GM12878 (cell line): ENCODE data around the gene CLPTM1L. TPM values are rescaled to one million over a fixed set of nuclear protein-coding genes. Genes with fewer than 3 reads are reported as not detected.

Source experiments
- ATAC-seq: fragments of 200-7000 bp; cut with Tn5 transposase; 3 replicates; pipeline ENCODE4 v1.9.1; 2020; ENCODE audit warnings: mild to moderate bottlenecking, moderate library complexity
- BruUV-seq: library from RNA; stranded (reverse); fragments of 400-500 nt; replicated peaks from 2 replicates; lab custom pipeline; 2021; lab: Mats Ljungman, UMichigan
- CTCF ChIA-PET: fragments of 300-600 bp; sonication (Branson Sonifier 250); formaldehyde crosslinking; extraction: SDS; loops from one replicate; lab custom pipeline; 2021; ENCODE audit warnings: inconsistent platforms; lab: Yijun Ruan, JAX
- POLR2A ChIA-PET: fragments of 350-600 bp; formaldehyde crosslinking; extraction: SDS; loops from one replicate; lab custom pipeline; 2021; ENCODE audit warnings: inconsistent platforms; lab: Charles Lee
- RAD21 ChIA-PET: fragments of 300-600 bp; sonication (Branson Sonifier 250); formaldehyde crosslinking; loops from one replicate; lab custom pipeline; 2023; ENCODE audit warnings: antibody characterized with exemption; ENCODE audit not compliant: unreplicated experiment; lab: Charles Lee
- SMC1A ChIA-PET: fragments of 300-600 bp; sonication (Branson Sonifier 250); formaldehyde crosslinking; loops from one replicate; lab custom pipeline; 2023; ENCODE audit not compliant: unreplicated experiment, uncharacterized antibody; lab: Charles Lee
- DNase-seq: peaks from one replicate; pipeline ENCODE4 v3.0.0-alpha.2; 2011; ENCODE audit warnings: low read depth, low spot score
- FAIRE-seq: peaks from 3 replicates; lab custom pipeline; 2011; peaks lifted over from hg19 to GRCh38; lab: Jason Lieb, UNC
- H2AFZ ChIP-seq: 2 replicates; pipeline ENCODE4 v1.6.0; 2011; ENCODE audit warnings: low read depth, low read length, control low read depth; ENCODE audit not compliant: control insufficient read depth
- H3K27ac ChIP-seq: 2 replicates; pipeline ENCODE4 v1.5.1; 2011; ENCODE audit warnings: control low read depth; ENCODE audit not compliant: control insufficient read depth, insufficient read depth
- H3K27me3 ChIP-seq, 2 experiments: replicated peaks in 1 of 2; 2 replicates each; pipeline versions ENCODE4 v1.6.0 to v1.6.1; 2011; ENCODE audit warnings: low read length in 1 of 2; ENCODE audit not compliant: control insufficient read depth in 2 of 2, insufficient read depth in 2 of 2
- H3K36me3 ChIP-seq, 2 experiments: 2 replicates each; pipeline ENCODE4 v1.5.1; 2011; ENCODE audit warnings: low read length in 1 of 2; ENCODE audit not compliant: control insufficient read depth in 2 of 2, insufficient read depth in 2 of 2
- H3K4me1 ChIP-seq: 2 replicates; pipeline ENCODE4 v1.6.1; 2011; ENCODE audit warnings: mild to moderate bottlenecking, low read length, moderate library complexity, mixed read lengths; ENCODE audit not compliant: control insufficient read depth, insufficient read depth
- H3K4me2 ChIP-seq: 2 replicates; pipeline ENCODE4 v1.6.0; 2011; ENCODE audit warnings: control low read depth; ENCODE audit not compliant: control insufficient read depth, insufficient read depth
- H3K4me3 ChIP-seq: fragments of 200-600 bp; sonication (generic); 2 replicates; pipeline ENCODE4 v1.5.1; 2016
- H3K79me2 ChIP-seq: 2 replicates; pipeline ENCODE4 v1.6.0; 2011; ENCODE audit warnings: low read length; ENCODE audit not compliant: control insufficient read depth, insufficient read depth
- H3K9ac ChIP-seq: 2 replicates; pipeline ENCODE4 v1.8.0; 2011; ENCODE audit warnings: low read length, control low read depth, mixed read lengths; ENCODE audit not compliant: control insufficient read depth, insufficient read depth
- H3K9me3 ChIP-seq: replicated peaks from 3 replicates; pipeline ENCODE4 v1.5.1; 2011; ENCODE audit warnings: mild to moderate bottlenecking, low read length; ENCODE audit not compliant: control insufficient read depth, insufficient read depth
- H4K20me1 ChIP-seq: 2 replicates; pipeline ENCODE4 v1.6.0; 2011; ENCODE audit not compliant: control insufficient read depth, insufficient read depth
- CREM ChIP-seq: IDR thresholded peaks from 2 replicates; pipeline ENCODE4 v1.6.1; 2014; ENCODE audit warnings: antibody characterized with exemption, low read depth
- JUNB ChIP-seq: IDR thresholded peaks from 2 replicates; pipeline ENCODE4 v1.6.1; 2016; ENCODE audit warnings: antibody characterized with exemption, mild to moderate bottlenecking
- LARP7 ChIP-seq: fragments of 450-650 bp; IDR thresholded peaks from 2 replicates; pipeline ENCODE4 v1.6.1; 2017; ENCODE audit warnings: mild to moderate bottlenecking
- PML ChIP-seq: IDR thresholded peaks from 2 replicates; pipeline ENCODE4 v1.6.1; 2012; ENCODE audit warnings: low read length, inconsistent platforms
- SIN3A ChIP-seq: IDR thresholded peaks from 2 replicates; pipeline ENCODE4 v1.6.1; 2012; ENCODE audit warnings: low read depth, low read length, improper control_type of control experiment
- ZNF274 ChIP-seq: IDR thresholded peaks from one replicate; pipeline ENCODE4 v1.8.0; 2011; ENCODE audit not compliant: insufficient read length, insufficient read depth
- WGBS: methylation state at CpG from one replicate; pipeline ENCODE4 v1.1.6; 2016; ENCODE audit warnings: low lambda C conversion rate; ENCODE audit not compliant: insufficient replicate concordance, insufficient coverage; ENCODE audit errors: missing lambda C conversion rate; 5-methylcytosine and 5-hydroxymethylcytosine counted together
- in situ Hi-C: fragments of 300-500 bp; cut with MboI; formaldehyde crosslinking; loops from 9 replicates; pipeline ENCODE4 v1.14.3; 2018; ENCODE audit warnings: mixed read lengths
- intact Hi-C: fragments of 100-400 bp; cut with micrococcal nuclease; formaldehyde crosslinking; loops from one replicate; pipeline ENCODE4 v1.14.2; 2022; ENCODE audit not compliant: unreplicated experiment
- polyA plus RNA-seq, 11 experiments: library from polyadenylated mRNA; depleted of rRNA in 4 of 11; unstranded in 6 of 11; stranded (reverse) in 5 of 11; fragments of >200 nt; fragmentation: Nextera tagmentation in 4 of 11; fragmentation: Illumina TruSeq in 1 of 11; extraction: Ambion mirVana in 4 of 11; extraction: Trizol in 1 of 11; gene quantifications; 1 replicate in 1 of 11; 2 replicates in 10 of 11; pipeline versions ENCODE4 v1.2.1 to v1.2.3, GENCODE V29; 2011 to 2016; ENCODE audit warnings: inconsistent platforms in 2 of 11, missing spikeins in 2 of 11, low read depth in 1 of 11
- total RNA-seq, 4 experiments: library from RNA; depleted of rRNA in 3 of 4; stranded (reverse); fragments of >200 nt in 3 of 4; fragmentation: Illumina TruSeq in 1 of 4; extraction: Trizol in 1 of 4; gene quantifications; 2 replicates each; pipeline versions ENCODE4 v1.2.1 to v1.2.3, GENCODE V29; 2013 to 2021
- TF ChIP-seq, protein P1 (sequence below): fragments of 450-650 bp; formaldehyde crosslinking; IDR thresholded peaks from 2 replicates; pipeline ENCODE4 v1.4.0; 2020; ENCODE audit warnings: mild to moderate bottlenecking, moderate library complexity
- TF ChIP-seq, protein P2 (sequence below): IDR thresholded peaks from 2 replicates; pipeline ENCODE4 v1.6.1; 2012; ENCODE audit warnings: low read depth, low read length, improper control_type of control experiment
- TF ChIP-seq, protein P3 (sequence below): IDR thresholded peaks from 2 replicates; pipeline ENCODE4 v1.6.1; 2011; ENCODE audit warnings: borderline replicate concordance, low read depth, mild to moderate bottlenecking, moderate library complexity, low read length; ENCODE audit not compliant: insufficient read depth, poor library complexity, severe bottlenecking
- TF ChIP-seq, protein P4 (sequence below): IDR thresholded peaks from 2 replicates; pipeline ENCODE4 v1.6.1; 2012; ENCODE audit warnings: improper control_type of control experiment, low read depth, low read length; ENCODE audit not compliant: insufficient replicate concordance

CLPTM1L gene
- total and polyA plus RNA-seq, 10 of the 15 experiments (the other 5 are each of a cell fraction or from before 2014, with no cell fraction given) = 2.9 to 278 (median 135) TPM

DNA sequence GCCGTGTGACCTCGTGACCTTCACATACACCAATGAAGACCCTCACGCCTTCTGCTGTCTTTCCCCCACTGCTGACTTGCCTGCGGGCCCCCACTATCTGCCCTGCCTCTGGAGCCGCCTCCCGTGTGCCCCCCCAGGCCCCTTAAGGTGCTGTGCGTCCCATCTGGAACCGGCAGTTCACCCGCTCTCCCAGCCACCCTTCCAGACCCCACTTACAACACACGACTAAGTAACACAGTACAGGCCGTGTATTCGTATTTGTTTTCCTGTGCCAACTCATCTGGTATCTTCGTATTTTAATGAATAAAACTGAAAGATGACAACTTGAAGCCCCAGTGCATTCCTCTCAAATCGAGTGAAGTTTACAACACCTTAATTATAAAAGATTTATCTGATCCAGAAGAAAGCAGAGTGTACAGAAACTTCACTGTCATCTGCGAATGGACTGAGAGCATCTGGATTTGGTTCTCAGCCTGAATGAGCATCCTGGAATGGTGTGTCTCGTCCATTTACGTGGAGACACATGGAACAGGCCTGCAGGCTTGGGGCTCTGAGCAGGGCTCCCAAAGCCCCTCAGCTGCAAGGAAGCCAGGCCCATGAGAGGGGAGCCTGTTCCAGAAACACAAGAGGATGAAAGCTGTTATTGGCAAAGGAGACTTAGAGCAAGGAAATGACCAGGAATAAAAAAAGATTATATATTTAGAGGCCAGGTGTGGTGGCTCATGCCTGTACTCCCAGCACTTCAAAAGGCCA, 28.1 kb downstream of the CLPTM1L start:
- H3K9ac ChIP-seq = peak overlapping the region; percentile 38
- SMC1A ChIA-PET = interaction anchor here (0.7 to 1.9 kb wide), 8 partner anchors 10 to 34 kb away, joined by 3 to 8 read pairs (median 6); partner anchors contain the start of gene TERT
- peaks cover 50% of the 10 kb centered on the region for H3K4me1 ChIP-seq
- CTCF ChIA-PET = no interaction called here
- no peaks in the 10 kb centered on the region for H3K79me2 ChIP-seq
- TSS peak; percentile 64 for BruUV-seq
- H2AFZ ChIP-seq = no peak overlapping the region
- peak; percentile 3; the same call in 2 of the 3 replicates for ATAC-seq
- H3K4me3 ChIP-seq = peak overlapping the region; percentile 40
- H3K36me3 ChIP-seq = peaks cover 11 to 27% of the 10 kb centered on the region in 2 experiments
- H3K27me3 ChIP-seq = no peaks in the 10 kb centered on the region
- H3K27ac ChIP-seq = peak overlapping the region; percentile 79
- FAIRE-seq = no peak
- WGBS = 18% methylated on average over 17 of the region's 17 CpGs
- no peak for DNase-seq
- H4K20me1 ChIP-seq = no peaks in the 10 kb centered on the region
- POLR2A ChIA-PET = interaction anchor here (1.3 to 3.3 kb wide), 3 partner anchors 23 to 175 kb away, joined by 3 to 11 read pairs (median 3); partner anchors contain the start of gene CLPTM1L
- H3K4me2 ChIP-seq = peak overlapping the region; percentile 97
- in situ Hi-C loops = no loop called here
- RAD21 ChIA-PET = interaction anchor here (1.2 to 2.0 kb wide), 5 partner anchors 10 to 176 kb away, joined by 3 to 7 read pairs (median 6); no protein-coding TSS in a partner anchor
- peaks cover 2% of the 10 kb centered on the region; the same call in 1 of the 3 replicates for H3K9me3 ChIP-seq
- intact Hi-C loops = loop anchor here (10.0 kb wide), 1 partner anchor 478 kb away; the partner anchor contains the start of gene MRPL36
- TF ChIP-seq CREM = no peak
- TF ChIP-seq ZNF274 = no peak
- TF ChIP-seq JUNB = no peak
- TF ChIP-seq SIN3A = 0 out of 2 replicates have a peak, but pooled peaks have one; percentile 35
- TF ChIP-seq, protein P1, sequence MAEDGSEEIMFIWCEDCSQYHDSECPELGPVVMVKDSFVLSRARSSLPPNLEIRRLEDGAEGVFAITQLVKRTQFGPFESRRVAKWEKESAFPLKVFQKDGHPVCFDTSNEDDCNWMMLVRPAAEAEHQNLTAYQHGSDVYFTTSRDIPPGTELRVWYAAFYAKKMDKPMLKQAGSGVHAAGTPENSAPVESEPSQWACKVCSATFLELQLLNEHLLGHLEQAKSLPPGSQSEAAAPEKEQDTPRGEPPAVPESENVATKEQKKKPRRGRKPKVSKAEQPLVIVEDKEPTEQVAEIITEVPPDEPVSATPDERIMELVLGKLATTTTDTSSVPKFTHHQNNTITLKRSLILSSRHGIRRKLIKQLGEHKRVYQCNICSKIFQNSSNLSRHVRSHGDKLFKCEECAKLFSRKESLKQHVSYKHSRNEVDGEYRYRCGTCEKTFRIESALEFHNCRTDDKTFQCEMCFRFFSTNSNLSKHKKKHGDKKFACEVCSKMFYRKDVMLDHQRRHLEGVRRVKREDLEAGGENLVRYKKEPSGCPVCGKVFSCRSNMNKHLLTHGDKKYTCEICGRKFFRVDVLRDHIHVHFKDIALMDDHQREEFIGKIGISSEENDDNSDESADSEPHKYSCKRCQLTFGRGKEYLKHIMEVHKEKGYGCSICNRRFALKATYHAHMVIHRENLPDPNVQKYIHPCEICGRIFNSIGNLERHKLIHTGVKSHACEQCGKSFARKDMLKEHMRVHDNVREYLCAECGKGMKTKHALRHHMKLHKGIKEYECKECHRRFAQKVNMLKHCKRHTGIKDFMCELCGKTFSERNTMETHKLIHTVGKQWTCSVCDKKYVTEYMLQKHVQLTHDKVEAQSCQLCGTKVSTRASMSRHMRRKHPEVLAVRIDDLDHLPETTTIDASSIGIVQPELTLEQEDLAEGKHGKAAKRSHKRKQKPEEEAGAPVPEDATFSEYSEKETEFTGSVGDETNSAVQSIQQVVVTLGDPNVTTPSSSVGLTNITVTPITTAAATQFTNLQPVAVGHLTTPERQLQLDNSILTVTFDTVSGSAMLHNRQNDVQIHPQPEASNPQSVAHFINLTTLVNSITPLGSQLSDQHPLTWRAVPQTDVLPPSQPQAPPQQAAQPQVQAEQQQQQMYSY = 0 out of 2 replicates have a peak, but pooled peaks have one; percentile 13
- TF ChIP-seq, protein P2, sequence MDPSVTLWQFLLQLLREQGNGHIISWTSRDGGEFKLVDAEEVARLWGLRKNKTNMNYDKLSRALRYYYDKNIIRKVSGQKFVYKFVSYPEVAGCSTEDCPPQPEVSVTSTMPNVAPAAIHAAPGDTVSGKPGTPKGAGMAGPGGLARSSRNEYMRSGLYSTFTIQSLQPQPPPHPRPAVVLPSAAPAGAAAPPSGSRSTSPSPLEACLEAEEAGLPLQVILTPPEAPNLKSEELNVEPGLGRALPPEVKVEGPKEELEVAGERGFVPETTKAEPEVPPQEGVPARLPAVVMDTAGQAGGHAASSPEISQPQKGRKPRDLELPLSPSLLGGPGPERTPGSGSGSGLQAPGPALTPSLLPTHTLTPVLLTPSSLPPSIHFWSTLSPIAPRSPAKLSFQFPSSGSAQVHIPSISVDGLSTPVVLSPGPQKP = no peak
- TF ChIP-seq, protein P3, sequence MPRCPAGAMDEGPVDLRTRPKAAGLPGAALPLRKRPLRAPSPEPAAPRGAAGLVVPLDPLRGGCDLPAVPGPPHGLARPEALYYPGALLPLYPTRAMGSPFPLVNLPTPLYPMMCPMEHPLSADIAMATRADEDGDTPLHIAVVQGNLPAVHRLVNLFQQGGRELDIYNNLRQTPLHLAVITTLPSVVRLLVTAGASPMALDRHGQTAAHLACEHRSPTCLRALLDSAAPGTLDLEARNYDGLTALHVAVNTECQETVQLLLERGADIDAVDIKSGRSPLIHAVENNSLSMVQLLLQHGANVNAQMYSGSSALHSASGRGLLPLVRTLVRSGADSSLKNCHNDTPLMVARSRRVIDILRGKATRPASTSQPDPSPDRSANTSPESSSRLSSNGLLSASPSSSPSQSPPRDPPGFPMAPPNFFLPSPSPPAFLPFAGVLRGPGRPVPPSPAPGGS = peak; percentile 83
- no peak for TF ChIP-seq PML
- TF ChIP-seq LARP7 = no peak
- TF ChIP-seq, protein P4, sequence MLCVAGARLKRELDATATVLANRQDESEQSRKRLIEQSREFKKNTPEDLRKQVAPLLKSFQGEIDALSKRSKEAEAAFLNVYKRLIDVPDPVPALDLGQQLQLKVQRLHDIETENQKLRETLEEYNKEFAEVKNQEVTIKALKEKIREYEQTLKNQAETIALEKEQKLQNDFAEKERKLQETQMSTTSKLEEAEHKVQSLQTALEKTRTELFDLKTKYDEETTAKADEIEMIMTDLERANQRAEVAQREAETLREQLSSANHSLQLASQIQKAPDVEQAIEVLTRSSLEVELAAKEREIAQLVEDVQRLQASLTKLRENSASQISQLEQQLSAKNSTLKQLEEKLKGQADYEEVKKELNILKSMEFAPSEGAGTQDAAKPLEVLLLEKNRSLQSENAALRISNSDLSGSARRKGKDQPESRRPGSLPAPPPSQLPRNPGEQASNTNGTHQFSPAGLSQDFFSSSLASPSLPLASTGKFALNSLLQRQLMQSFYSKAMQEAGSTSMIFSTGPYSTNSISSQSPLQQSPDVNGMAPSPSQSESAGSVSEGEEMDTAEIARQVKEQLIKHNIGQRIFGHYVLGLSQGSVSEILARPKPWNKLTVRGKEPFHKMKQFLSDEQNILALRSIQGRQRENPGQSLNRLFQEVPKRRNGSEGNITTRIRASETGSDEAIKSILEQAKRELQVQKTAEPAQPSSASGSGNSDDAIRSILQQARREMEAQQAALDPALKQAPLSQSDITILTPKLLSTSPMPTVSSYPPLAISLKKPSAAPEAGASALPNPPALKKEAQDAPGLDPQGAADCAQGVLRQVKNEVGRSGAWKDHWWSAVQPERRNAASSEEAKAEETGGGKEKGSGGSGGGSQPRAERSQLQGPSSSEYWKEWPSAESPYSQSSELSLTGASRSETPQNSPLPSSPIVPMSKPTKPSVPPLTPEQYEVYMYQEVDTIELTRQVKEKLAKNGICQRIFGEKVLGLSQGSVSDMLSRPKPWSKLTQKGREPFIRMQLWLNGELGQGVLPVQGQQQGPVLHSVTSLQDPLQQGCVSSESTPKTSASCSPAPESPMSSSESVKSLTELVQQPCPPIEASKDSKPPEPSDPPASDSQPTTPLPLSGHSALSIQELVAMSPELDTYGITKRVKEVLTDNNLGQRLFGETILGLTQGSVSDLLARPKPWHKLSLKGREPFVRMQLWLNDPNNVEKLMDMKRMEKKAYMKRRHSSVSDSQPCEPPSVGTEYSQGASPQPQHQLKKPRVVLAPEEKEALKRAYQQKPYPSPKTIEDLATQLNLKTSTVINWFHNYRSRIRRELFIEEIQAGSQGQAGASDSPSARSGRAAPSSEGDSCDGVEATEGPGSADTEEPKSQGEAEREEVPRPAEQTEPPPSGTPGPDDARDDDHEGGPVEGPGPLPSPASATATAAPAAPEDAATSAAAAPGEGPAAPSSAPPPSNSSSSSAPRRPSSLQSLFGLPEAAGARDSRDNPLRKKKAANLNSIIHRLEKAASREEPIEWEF = no peak
